GM12878 (cell line): ENCODE results near the gene FAM120B. TPM values are rescaled to one million over a fixed set of nuclear protein-coding genes. Genes with fewer than 3 reads are reported as not detected.

Source experiments
- ATAC-seq: fragments of 200-7000 bp; cut with Tn5 transposase; 3 replicates; pipeline ENCODE4 v1.9.1; 2020; ENCODE audit warnings: mild to moderate bottlenecking, moderate library complexity
- BruUV-seq: library from RNA; stranded (reverse); fragments of 400-500 nt; replicated peaks from 2 replicates; lab custom pipeline; 2021; lab: Mats Ljungman, UMichigan
- CTCF ChIA-PET: fragments of 300-600 bp; sonication (Branson Sonifier 250); formaldehyde crosslinking; extraction: SDS; loops from one replicate; lab custom pipeline; 2021; ENCODE audit warnings: inconsistent platforms; lab: Yijun Ruan, JAX
- POLR2A ChIA-PET: fragments of 350-600 bp; formaldehyde crosslinking; extraction: SDS; loops from one replicate; lab custom pipeline; 2021; ENCODE audit warnings: inconsistent platforms; lab: Charles Lee
- RAD21 ChIA-PET: fragments of 300-600 bp; sonication (Branson Sonifier 250); formaldehyde crosslinking; loops from one replicate; lab custom pipeline; 2023; ENCODE audit warnings: antibody characterized with exemption; ENCODE audit not compliant: unreplicated experiment; lab: Charles Lee
- SMC1A ChIA-PET: fragments of 300-600 bp; sonication (Branson Sonifier 250); formaldehyde crosslinking; loops from one replicate; lab custom pipeline; 2023; ENCODE audit not compliant: unreplicated experiment, uncharacterized antibody; lab: Charles Lee
- DNase-seq: peaks from one replicate; pipeline ENCODE4 v3.0.0-alpha.2; 2011; ENCODE audit warnings: low read depth, low spot score
- FAIRE-seq: peaks from 3 replicates; lab custom pipeline; 2011; peaks lifted over from hg19 to GRCh38; lab: Jason Lieb, UNC
- H2AFZ ChIP-seq: 2 replicates; pipeline ENCODE4 v1.6.0; 2011; ENCODE audit warnings: low read depth, low read length, control low read depth; ENCODE audit not compliant: control insufficient read depth
- H3K27ac ChIP-seq: 2 replicates; pipeline ENCODE4 v1.5.1; 2011; ENCODE audit warnings: control low read depth; ENCODE audit not compliant: control insufficient read depth, insufficient read depth
- H3K27me3 ChIP-seq, 2 experiments: replicated peaks in 1 of 2; 2 replicates each; pipeline versions ENCODE4 v1.6.0 to v1.6.1; 2011; ENCODE audit warnings: low read length in 1 of 2; ENCODE audit not compliant: control insufficient read depth in 2 of 2, insufficient read depth in 2 of 2
- H3K36me3 ChIP-seq, 2 experiments: 2 replicates each; pipeline ENCODE4 v1.5.1; 2011; ENCODE audit warnings: low read length in 1 of 2; ENCODE audit not compliant: control insufficient read depth in 2 of 2, insufficient read depth in 2 of 2
- H3K4me1 ChIP-seq: 2 replicates; pipeline ENCODE4 v1.6.1; 2011; ENCODE audit warnings: mild to moderate bottlenecking, low read length, moderate library complexity, mixed read lengths; ENCODE audit not compliant: control insufficient read depth, insufficient read depth
- H3K4me2 ChIP-seq: 2 replicates; pipeline ENCODE4 v1.6.0; 2011; ENCODE audit warnings: control low read depth; ENCODE audit not compliant: control insufficient read depth, insufficient read depth
- H3K4me3 ChIP-seq: fragments of 200-600 bp; sonication (generic); 2 replicates; pipeline ENCODE4 v1.5.1; 2016
- H3K79me2 ChIP-seq: 2 replicates; pipeline ENCODE4 v1.6.0; 2011; ENCODE audit warnings: low read length; ENCODE audit not compliant: control insufficient read depth, insufficient read depth
- H3K9ac ChIP-seq: 2 replicates; pipeline ENCODE4 v1.8.0; 2011; ENCODE audit warnings: low read length, control low read depth, mixed read lengths; ENCODE audit not compliant: control insufficient read depth, insufficient read depth
- H3K9me3 ChIP-seq: replicated peaks from 3 replicates; pipeline ENCODE4 v1.5.1; 2011; ENCODE audit warnings: mild to moderate bottlenecking, low read length; ENCODE audit not compliant: control insufficient read depth, insufficient read depth
- H4K20me1 ChIP-seq: 2 replicates; pipeline ENCODE4 v1.6.0; 2011; ENCODE audit not compliant: control insufficient read depth, insufficient read depth
- CHD1 ChIP-seq: IDR thresholded peaks from 2 replicates; pipeline ENCODE4 v1.6.1; 2012; ENCODE audit warnings: low read depth, low read length, improper control_type of control experiment
- NR2C2 ChIP-seq: IDR thresholded peaks from 2 replicates; pipeline ENCODE4 v1.6.1; 2011; ENCODE audit warnings: borderline replicate concordance, low read depth; ENCODE audit not compliant: control insufficient read depth, insufficient read length
- SMAD1 ChIP-seq: fragments of 450-650 bp; IDR thresholded peaks from 2 replicates; pipeline ENCODE4 v1.6.1; 2018; ENCODE audit warnings: mild to moderate bottlenecking, low read depth; ENCODE audit not compliant: partially characterized antibody
- SREBF1 ChIP-seq: IDR thresholded peaks from 2 replicates; pipeline ENCODE4 v1.6.1; 2012; ENCODE audit warnings: mild to moderate bottlenecking, low read length
- WRNIP1 ChIP-seq: IDR thresholded peaks from 2 replicates; pipeline ENCODE4 v1.6.1; 2011; ENCODE audit warnings: low read depth, low read length, improper control_type of control experiment, borderline replicate concordance
- ZSCAN29 ChIP-seq: fragments of 450-650 bp; IDR thresholded peaks from 2 replicates; pipeline ENCODE4 v1.6.1; 2017; ENCODE audit warnings: mild to moderate bottlenecking, moderate library complexity
- WGBS: methylation state at CpG from one replicate; pipeline ENCODE4 v1.1.6; 2016; ENCODE audit warnings: low lambda C conversion rate; ENCODE audit not compliant: insufficient replicate concordance, insufficient coverage; ENCODE audit errors: missing lambda C conversion rate; 5-methylcytosine and 5-hydroxymethylcytosine counted together
- in situ Hi-C: fragments of 300-500 bp; cut with MboI; formaldehyde crosslinking; loops from 9 replicates; pipeline ENCODE4 v1.14.3; 2018; ENCODE audit warnings: mixed read lengths
- intact Hi-C: fragments of 100-400 bp; cut with micrococcal nuclease; formaldehyde crosslinking; loops from one replicate; pipeline ENCODE4 v1.14.2; 2022; ENCODE audit not compliant: unreplicated experiment
- polyA plus RNA-seq, 11 experiments: library from polyadenylated mRNA; depleted of rRNA in 4 of 11; unstranded in 6 of 11; stranded (reverse) in 5 of 11; fragments of >200 nt; fragmentation: Nextera tagmentation in 4 of 11; fragmentation: Illumina TruSeq in 1 of 11; extraction: Ambion mirVana in 4 of 11; extraction: Trizol in 1 of 11; gene quantifications; 1 replicate in 1 of 11; 2 replicates in 10 of 11; pipeline versions ENCODE4 v1.2.1 to v1.2.3, GENCODE V29; 2011 to 2016; ENCODE audit warnings: inconsistent platforms in 2 of 11, missing spikeins in 2 of 11, low read depth in 1 of 11
- total RNA-seq, 4 experiments: library from RNA; depleted of rRNA in 3 of 4; stranded (reverse); fragments of >200 nt in 3 of 4; fragmentation: Illumina TruSeq in 1 of 4; extraction: Trizol in 1 of 4; gene quantifications; 2 replicates each; pipeline versions ENCODE4 v1.2.1 to v1.2.3, GENCODE V29; 2013 to 2021
- TF ChIP-seq, protein P1 (sequence below): fragments of 450-650 bp; IDR thresholded peaks from 2 replicates; pipeline ENCODE4 v1.6.1; 2016; ENCODE audit warnings: mild to moderate bottlenecking, moderate library complexity, borderline replicate concordance
- TF ChIP-seq, protein P2 (sequence below): fragments of 450-650 bp; IDR thresholded peaks from 2 replicates; pipeline ENCODE4 v1.6.1; 2016; ENCODE audit warnings: mild to moderate bottlenecking

The FAM120B gene
- total and polyA plus RNA-seq, 10 of the 15 experiments (the other 5 are each of a cell fraction or from before 2014, with no cell fraction given): 3.3 to 21.6 (median 15.3) TPM

DNA sequence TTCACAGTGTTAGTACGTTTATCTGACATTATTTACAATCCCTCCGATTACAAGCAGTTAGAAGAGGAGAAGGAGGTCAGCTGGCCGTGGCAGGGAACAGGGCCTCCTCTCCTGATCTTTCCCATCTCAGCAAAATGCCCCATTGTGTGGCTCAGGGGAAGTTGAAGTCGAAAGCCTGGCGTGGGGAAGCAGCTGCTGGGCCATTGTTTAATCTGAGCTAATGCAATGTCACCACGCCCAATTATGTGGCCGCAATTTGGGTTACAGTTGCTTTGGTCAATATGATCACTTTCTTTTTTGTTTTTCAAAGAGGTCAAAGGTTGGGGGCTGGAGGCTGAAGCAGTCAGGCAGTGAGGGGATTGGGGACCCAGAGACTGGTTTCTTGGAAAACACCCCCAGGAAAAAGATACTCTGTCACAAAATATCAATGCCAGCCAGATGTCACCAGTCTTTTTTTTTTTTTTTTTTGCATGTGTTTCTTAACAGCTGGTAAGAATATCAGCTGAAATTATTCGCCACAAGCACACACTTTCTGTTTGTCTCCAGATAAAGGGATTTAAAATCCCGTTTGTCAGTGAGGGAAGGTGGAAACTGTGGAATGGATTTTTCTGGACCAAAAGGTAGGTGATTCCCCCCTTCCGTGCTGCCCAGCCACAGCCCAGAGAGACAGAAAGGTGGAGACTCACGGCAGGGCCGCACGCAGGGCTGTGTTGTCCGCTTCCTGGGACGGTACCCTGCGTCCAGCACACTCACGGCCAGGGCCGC is 40.3 kb upstream of the FAM120B start (continued):
- TF ChIP-seq, protein P1, sequence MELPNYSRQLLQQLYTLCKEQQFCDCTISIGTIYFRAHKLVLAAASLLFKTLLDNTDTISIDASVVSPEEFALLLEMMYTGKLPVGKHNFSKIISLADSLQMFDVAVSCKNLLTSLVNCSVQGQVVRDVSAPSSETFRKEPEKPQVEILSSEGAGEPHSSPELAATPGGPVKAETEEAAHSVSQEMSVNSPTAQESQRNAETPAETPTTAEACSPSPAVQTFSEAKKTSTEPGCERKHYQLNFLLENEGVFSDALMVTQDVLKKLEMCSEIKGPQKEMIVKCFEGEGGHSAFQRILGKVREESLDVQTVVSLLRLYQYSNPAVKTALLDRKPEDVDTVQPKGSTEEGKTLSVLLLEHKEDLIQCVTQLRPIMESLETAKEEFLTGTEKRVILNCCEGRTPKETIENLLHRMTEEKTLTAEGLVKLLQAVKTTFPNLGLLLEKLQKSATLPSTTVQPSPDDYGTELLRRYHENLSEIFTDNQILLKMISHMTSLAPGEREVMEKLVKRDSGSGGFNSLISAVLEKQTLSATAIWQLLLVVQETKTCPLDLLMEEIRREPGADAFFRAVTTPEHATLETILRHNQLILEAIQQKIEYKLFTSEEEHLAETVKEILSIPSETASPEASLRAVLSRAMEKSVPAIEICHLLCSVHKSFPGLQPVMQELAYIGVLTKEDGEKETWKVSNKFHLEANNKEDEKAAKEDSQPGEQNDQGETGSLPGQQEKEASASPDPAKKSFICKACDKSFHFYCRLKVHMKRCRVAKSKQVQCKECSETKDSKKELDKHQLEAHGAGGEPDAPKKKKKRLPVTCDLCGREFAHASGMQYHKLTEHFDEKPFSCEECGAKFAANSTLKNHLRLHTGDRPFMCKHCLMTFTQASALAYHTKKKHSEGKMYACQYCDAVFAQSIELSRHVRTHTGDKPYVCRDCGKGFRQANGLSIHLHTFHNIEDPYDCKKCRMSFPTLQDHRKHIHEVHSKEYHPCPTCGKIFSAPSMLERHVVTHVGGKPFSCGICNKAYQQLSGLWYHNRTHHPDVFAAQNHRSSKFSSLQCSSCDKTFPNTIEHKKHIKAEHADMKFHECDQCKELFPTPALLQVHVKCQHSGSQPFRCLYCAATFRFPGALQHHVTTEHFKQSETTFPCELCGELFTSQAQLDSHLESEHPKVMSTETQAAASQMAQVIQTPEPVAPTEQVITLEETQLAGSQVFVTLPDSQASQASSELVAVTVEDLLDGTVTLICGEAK: no peak
- TF ChIP-seq NR2C2 (no peak), CHD1 (no peak), ZSCAN29 (no peak), SMAD1 (no peak)

DNA sequence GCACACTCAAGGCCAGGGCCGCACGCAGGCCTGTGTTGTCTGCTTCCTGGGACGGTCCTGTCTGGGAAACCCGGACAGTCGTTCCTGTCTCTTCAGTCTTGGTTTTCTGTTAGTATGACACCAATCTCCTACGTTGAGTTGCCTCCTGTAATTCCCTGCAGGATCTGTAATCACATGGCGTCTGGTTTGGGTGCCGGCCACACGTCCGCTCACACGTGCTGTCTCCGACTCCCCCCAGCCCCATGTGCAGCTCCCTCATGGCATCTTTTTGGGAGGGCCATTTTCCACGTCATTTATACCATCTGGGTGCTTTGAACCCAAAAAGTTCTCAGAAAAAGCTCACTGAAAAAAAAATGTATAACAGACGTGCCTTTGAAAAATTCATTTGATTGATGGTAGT is 38.9 kb upstream of the FAM120B start:
- no TSS peak for BruUV-seq
- TF ChIP-seq WRNIP1 (no peak), SREBF1 (no peak)
- TF ChIP-seq, protein P2, sequence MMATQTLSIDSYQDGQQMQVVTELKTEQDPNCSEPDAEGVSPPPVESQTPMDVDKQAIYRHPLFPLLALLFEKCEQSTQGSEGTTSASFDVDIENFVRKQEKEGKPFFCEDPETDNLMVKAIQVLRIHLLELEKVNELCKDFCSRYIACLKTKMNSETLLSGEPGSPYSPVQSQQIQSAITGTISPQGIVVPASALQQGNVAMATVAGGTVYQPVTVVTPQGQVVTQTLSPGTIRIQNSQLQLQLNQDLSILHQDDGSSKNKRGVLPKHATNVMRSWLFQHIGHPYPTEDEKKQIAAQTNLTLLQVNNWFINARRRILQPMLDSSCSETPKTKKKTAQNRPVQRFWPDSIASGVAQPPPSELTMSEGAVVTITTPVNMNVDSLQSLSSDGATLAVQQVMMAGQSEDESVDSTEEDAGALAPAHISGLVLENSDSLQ: no peak
- POLR2A ChIA-PET: no interaction called here
- H3K9ac ChIP-seq: no peak overlapping the region
- FAIRE-seq (no peak), DNase-seq (no peak), ATAC-seq (no peak)
- no peaks in the 10 kb centered on the region for H3K79me2 ChIP-seq
- H3K4me2 ChIP-seq: no peak overlapping the region
- H3K4me1 ChIP-seq: peaks cover 13% of the 10 kb centered on the region
- H2AFZ ChIP-seq: no peak overlapping the region
- RAD21 ChIA-PET: interaction anchor here (0.8 kb wide), 1 partner anchor 25 kb away, joined by 3 read pairs; no protein-coding TSS in a partner anchor
- CTCF ChIA-PET: no interaction called here
- no peak overlapping the region for H3K4me3 ChIP-seq
- in situ Hi-C loops (no loop called here), intact Hi-C loops (no loop called here)
- no peak overlapping the region for H3K27ac ChIP-seq
- no peaks in the 10 kb centered on the region for H3K27me3 ChIP-seq
- WGBS: 64% methylated on average over 14 of the region's 14 CpGs
- H3K9me3 ChIP-seq: no peaks in the 10 kb centered on the region; the same call in 2 of the 3 replicates
- no peaks in the 10 kb centered on the region for H3K36me3 ChIP-seq
- no peaks in the 10 kb centered on the region for H4K20me1 ChIP-seq
- SMC1A ChIA-PET: no interaction called here
